ENCODE measurements around the gene COX6A1. TPM values are rescaled to one million over a fixed set of nuclear protein-coding genes. Genes with fewer than 3 reads are reported as not detected.

COX6A1 gene
- total and polyA plus RNA-seq, 2 of the 13 experiments (the other 11 are each of a cell fraction or from before 2014, with no cell fraction given), result 542 to 673 TPM

DNA sequence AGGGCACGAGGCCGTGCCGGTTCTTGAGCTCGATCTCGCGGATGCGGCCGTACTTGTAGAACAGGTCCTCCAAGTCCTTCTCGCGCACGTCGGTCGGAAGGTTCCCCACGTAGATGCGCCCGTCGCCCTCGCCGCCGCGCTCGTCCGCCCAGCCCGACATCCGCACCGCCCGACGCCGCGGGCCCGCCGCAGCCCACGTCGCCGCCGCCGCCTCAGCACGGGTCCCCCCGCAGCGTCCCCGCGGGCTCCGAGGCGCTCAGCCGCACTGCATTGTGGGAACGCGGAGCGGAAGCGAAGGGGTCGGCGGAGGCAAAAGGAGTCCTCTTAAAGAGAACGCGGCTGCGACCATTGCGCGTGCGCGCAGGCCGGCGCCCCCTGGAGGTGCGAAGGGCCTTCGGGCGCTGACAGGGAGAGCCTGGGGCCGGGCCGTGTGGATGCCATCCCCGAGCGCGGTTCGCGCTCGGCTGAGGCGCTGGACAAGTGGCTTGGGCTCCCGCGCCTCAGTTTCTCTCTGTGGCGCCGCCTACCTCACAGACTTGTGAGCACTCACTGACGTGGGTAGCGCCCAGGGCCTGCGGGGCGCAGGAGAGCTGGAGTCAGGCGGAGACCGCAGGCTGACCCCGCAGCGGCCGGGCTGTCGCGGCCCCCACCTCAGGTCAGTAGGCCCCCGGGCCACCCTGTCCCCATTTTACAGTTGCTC is 31.7 kb downstream of the COX6A1 start, which contains the start of gene SRSF9 (continued):
- TF ChIP-seq, protein P1, sequence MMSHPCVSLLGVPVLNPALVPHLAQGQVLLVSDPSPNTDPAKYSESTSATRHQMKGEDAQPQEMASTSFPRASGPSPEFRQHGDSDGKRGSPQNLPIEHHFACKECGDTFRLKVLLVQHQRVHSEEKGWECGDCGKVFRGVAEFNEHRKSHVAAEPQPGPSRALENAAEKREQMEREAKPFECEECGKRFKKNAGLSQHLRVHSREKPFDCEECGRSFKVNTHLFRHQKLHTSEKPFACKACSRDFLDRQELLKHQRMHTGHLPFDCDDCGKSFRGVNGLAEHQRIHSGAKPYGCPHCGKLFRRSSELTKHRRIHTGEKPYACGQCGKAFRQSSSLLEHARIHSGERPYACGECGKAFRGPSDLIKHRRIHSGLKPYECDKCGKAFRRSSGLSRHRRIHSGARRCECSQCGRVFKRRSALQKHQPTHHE (CRISPR knock-in tag; IDR thresholded peaks at IDR 0.05; ENCODE audit: borderline replicate concordance), result peak; percentile 38; the same call in 1 of the 2 replicates
- TF ChIP-seq CHD2 (IDR thresholded peaks at IDR 0.05; ENCODE audit: low read depth, low read length) (peak; percentile 64; the same call in 1 of the 2 replicates), ZNF225 (CRISPR knock-in tag; IDR thresholded peaks at IDR 0.05) (no peak), ZNF724P (CRISPR knock-in tag; IDR thresholded peaks at IDR 0.05; ENCODE audit: borderline replicate concordance) (no peak; the same call in 1 of the 2 replicates), MYC (CRISPR knock-in tag; IDR thresholded peaks at IDR 0.05; ENCODE audit: borderline replicate concordance) (peak; percentile 77), EP300 (IDR thresholded peaks at IDR 0.05; ENCODE audit: low read depth in 2 of 2, low read length in 2 of 2) (0 out of 4 replicates have a peak, but pooled peaks of 1 of the 2 experiments have one; percentile 10), EP300 (CRISPR knock-in tag; IDR thresholded peaks at IDR 0.05; ENCODE audit: borderline replicate concordance) (no peak), SMC3 (IDR thresholded peaks at IDR 0.05; ENCODE audit: low read length) (no peak), MEIS2 (CRISPR knock-in tag; IDR thresholded peaks at IDR 0.05) (peak; percentile 69; the same call in 1 of the 2 replicates), ZNF550 (CRISPR knock-in tag; IDR thresholded peaks at IDR 0.05; ENCODE audit: borderline replicate concordance) (no peak), ZFP41 (CRISPR knock-in tag; IDR thresholded peaks at IDR 0.05; ENCODE audit: borderline replicate concordance) (peak; percentile 53; the same call in 1 of the 2 replicates), ZNF326 (CRISPR knock-in tag; IDR thresholded peaks at IDR 0.05; ENCODE audit: borderline replicate concordance) (no peak), HNRNPUL1 (IDR thresholded peaks at IDR 0.05; ENCODE audit: low read depth, low read length) (peak; percentile 56; the same call in 1 of the 2 replicates), RFX1 (IDR thresholded peaks at IDR 0.05) (no peak), ZNF569 (CRISPR knock-in tag; IDR thresholded peaks at IDR 0.05; ENCODE audit: borderline replicate concordance) (no peak), ZNF124 (CRISPR knock-in tag; IDR thresholded peaks at IDR 0.05) (peak; percentile 82; the same call in 1 of the 2 replicates), RAD51 (IDR thresholded peaks at IDR 0.05; ENCODE audit: borderline replicate concordance) (no peak), ZNF484 (CRISPR knock-in tag; IDR thresholded peaks at IDR 0.05; ENCODE audit: borderline replicate concordance, low read depth) (no peak), NFE2 (CRISPR knock-in tag; IDR thresholded peaks at IDR 0.05) (no peak), CBX5 (CRISPR knock-in tag; IDR thresholded peaks at IDR 0.05; ENCODE audit: borderline replicate concordance) (0 out of 2 replicates have a peak, but pooled peaks have one; percentile 24), DMAP1 (CRISPR knock-in tag; IDR thresholded peaks at IDR 0.05) (peak; percentile 63), CREM (IDR thresholded peaks at IDR 0.05) (no peak), CREM (CRISPR knock-in tag; IDR thresholded peaks at IDR 0.05) (no peak), ZNF792 (CRISPR knock-in tag; IDR thresholded peaks at IDR 0.05) (0 out of 2 replicates have a peak, but pooled peaks have one; percentile 26)
- TF ChIP-seq, protein P2, sequence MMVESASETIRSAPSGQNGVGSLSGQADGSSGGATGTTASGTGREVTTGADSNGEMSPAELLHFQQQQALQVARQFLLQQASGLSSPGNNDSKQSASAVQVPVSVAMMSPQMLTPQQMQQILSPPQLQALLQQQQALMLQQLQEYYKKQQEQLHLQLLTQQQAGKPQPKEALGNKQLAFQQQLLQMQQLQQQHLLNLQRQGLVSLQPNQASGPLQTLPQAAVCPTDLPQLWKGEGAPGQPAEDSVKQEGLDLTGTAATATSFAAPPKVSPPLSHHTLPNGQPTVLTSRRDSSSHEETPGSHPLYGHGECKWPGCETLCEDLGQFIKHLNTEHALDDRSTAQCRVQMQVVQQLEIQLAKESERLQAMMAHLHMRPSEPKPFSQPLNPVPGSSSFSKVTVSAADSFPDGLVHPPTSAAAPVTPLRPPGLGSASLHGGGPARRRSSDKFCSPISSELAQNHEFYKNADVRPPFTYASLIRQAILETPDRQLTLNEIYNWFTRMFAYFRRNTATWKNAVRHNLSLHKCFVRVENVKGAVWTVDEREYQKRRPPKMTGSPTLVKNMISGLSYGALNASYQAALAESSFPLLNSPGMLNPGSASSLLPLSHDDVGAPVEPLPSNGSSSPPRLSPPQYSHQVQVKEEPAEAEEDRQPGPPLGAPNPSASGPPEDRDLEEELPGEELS (CRISPR knock-in tag; IDR thresholded peaks at IDR 0.05), result peak; percentile 32; the same call in 1 of the 2 replicates
- TF ChIP-seq, protein P3, sequence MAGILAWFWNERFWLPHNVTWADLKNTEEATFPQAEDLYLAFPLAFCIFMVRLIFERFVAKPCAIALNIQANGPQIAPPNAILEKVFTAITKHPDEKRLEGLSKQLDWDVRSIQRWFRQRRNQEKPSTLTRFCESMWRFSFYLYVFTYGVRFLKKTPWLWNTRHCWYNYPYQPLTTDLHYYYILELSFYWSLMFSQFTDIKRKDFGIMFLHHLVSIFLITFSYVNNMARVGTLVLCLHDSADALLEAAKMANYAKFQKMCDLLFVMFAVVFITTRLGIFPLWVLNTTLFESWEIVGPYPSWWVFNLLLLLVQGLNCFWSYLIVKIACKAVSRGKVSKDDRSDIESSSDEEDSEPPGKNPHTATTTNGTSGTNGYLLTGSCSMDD (CRISPR knock-in tag; IDR thresholded peaks at IDR 0.05), result no peak
- TF ChIP-seq, protein P4, sequence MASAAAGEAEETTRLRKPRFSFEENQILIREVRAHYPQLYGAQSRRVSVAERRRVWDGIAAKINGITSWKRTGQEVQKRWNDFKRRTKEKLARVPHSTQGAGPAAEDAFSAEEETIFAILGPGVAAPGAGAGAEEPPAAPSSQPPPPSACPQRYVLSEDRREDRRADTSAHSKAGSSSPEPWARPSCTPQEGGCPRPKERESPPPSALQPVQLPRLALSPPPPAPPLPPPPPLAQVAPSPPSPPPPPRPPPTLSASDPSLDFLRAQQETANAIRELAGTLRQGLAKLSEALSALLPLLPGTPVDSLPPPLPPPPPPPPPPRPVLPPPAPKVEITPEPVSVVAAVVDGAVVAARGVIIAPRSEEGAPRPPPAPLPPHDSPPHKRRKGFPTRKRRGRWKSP (CRISPR knock-in tag; IDR thresholded peaks at IDR 0.05), result peak; percentile 21; the same call in 1 of the 2 replicates

All from HepG2 (cell line).